Measurements from ENCODE around the gene C5.
"Not testable (repeated sequence)": the region's sequence is repeated elsewhere in the genome, so short reads cannot be mapped to it uniquely, and the experiment has no call there.

C5 gene

DNA sequence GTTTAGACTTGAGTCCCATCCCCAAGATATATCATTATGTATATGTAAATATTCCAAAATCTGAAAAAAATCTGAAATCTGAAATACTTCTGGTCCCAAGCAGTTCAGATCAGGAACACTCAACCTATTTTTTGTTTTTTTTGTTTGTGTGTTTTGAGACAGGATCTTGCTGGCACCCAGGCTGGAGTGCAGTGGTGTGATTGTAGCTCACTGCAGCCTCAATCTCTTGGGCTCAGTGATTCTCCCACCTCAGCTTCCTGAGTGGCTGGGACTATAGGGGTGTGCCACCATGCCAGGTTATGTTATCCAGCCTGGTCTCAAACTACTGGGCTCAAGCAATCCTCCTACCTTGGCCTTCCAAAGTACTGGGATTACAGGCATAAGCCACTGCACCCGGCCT, 72.8 kb downstream of the C5 start:
- DNase-seq = no peak

DNA sequence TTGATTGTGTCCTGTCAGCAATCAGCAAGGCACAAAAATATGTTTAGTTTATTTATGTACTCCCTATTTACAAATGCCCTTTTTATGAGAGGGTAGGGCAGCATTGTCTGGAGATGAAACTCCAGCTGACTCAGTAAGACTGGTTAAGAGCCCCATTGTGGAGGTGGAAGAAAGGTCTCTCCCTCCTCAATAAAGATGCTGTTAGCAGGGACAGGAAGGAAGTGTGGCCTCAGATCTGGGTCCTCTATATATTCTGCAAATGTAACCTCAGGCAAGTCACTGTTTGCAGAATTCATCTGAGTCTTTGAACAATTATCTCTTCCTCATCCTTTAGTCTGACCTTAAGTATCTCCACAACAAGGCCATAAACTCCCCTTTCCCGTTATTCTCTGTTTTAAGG, 75.2 kb downstream of the C5 start:
- DNase-seq = no peak

DNA sequence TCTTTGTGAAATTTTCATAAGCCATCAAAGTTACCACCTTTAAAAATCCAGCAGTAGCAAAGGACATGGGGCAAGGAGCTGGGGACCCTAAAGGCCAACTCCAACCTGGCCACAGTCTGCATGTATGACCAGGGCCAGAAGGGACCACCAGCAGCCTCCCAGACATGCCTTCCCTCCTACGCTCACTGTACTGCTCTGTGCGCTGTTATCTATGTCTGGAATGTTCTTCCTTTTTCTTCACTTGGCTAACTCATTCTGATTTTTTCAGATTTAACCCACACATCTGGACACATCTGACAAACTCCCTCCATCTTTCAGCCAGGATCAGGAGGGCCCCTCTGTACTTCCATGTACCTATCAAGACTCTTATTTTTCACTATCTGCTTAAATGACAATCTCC, 75.9 kb downstream of the C5 start:
- DNase-seq = no peak

DNA sequence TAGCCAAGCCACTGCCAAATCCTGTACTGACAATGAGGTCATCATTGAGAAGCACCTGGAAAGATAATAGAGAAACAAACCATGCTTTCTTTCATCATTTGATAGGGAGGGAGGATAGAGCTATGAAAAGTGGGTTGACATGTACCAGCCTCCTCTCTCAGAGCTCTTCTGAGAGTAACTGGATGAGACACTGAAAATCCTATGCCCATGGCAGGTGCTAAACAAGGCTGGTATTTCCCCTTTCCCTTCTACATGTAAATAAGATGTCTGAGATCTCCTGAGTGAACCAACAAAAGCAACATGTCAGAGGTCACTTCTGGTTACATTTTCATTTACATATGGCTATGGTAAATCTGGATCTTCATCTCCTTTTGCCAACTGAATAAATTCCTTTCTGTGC, 78.1 kb downstream of the C5 start:
- DNase-seq = no peak

DNA sequence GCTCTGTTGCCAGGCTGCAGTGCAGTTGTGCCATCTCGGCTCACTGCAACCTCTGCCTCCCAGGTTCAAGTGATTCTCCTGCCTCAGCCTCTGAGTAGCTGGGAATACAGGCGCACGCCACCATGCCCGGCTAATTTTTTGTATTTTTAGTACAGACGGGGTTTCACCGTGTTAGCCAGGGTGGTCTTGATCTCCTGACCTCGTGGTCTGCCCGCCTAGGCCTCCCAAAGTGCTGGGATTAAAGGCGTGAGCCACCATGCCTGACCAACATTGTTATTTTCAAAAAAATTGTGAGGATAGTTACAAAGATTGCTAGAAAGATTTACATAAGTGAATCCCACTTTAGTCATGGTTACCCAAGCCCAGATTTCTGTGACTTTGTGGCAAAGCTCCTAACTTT, 78.6 kb downstream of the C5 start:
- DNase-seq = not testable (repeated sequence)

DNA sequence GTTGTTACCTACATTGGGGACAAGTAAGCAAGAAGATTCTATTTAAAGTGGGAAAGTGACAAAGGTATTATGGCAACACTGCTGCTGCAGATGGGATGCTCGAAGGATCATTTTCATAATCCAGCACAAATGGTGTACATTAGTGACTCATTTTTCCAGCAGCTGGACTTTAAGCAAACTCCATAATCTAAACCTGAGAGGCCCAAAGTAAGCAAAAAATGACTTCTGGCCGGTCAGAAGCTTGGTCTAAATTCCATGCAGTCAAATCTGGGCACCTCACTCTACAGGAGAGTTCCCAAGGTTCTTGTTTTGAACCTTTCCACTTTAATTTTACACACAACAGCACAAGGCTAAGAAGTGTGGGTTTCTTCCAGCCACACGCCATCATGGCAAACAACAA, 79.8 kb downstream of the C5 start:
- no peak for DNase-seq

DNA sequence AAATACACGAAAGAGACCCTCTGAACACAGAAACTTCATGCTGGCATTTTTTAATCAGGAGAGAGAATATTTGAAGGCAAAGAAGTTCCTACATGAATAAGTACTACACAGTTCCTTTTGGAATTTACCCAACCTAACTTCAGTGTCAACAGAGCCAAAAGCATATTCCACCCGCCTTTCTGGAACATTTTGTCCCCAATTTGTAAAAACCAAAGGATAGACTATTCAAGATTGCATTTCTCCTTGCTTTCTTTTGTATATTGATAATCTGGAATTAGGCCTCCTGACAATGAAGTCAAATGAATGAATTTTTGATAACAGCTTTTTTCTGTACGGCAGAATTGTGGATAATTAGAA, 84.1 kb downstream of the C5 start:
- no peak for DNase-seq

DNA sequence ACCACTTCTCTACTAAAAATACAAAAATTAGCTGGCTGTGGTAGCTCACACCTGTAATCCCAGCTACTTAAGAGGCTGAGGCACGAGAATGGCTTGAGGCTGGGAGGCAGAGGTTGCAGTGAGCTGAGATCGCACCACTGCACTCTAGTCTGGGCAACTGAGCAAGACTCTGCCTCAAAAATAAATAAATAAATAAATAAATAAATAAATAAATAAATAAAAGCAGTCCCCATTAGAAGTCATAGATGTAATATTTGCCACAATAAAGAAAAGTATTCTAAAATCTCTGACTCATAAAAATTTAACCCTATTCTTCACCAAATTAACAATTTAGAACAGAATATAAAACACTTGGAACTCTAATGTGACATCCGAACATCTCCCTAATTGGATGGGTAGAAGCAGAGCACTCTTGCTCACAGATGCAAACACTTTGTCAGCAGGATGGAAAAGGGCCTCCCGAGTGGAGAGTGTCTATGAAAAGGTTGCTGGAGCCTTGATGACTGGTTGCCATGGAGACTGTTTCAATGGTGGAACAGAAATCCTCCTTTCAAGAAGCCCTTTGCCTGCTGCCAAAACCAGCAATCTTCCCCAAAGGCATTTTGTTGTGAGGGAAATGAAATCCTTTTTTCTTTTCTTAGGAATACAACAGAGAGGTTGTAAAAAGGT, 84.6 kb downstream of the C5 start:
- DNase-seq = no peak

DNA sequence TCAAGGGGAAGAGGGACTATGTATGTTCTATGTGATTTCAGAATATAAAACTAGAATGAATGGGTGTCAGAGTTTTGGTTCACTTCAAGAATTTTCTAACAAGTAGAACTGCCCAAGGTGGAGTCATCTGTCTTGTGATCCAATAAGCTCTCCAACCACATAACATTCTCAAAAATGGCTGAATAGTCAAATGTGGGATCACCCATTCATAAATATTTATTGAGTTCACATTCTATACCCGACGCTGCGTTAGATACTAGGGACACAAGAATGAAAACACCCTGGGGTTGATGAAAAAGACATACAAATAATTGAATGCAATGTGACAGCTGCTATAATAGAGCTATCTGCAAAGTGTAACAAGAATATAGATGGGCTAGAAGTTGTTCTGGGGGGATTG, 88.1 kb downstream of the C5 start:
- no peak for DNase-seq

DNA sequence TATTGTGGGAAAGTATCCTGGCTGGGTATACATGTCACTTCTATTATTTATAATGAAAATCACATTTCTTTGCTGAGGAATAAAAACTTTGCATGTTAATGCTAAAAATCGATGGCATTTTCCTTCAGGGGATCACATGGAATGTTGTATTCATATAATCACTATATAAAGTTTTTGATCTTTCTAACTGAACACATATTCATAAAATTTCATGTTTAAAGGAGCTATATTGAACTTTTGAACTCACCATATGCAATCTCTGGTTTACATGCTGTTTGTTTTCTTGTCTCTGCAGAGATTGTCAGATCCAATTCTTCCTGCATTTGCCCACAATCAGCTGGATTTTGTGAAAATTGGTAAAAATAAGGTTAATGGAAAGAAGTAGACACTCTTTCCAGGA, 90.1 kb downstream of the C5 start:
- no peak for DNase-seq

DNA sequence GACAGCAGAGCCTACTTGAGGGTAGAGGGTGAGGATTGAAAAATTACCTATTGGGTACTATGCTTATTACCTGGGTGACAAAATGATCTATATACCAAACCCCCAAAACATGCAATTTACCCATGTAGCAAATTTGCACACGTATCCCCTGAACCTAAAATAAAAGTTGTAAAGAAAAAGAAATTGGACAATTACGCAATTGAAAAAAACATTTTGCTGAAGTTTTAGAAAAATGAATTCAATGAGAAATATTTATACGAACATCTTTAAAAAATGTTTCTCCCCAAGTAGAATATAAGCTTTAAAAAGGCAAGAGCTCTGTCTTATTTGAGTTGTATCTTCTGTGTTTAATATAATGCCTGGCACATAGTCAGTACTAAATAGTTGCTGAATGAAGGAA, 93.2 kb downstream of the C5 start:
- DNase-seq = no peak

DNA sequence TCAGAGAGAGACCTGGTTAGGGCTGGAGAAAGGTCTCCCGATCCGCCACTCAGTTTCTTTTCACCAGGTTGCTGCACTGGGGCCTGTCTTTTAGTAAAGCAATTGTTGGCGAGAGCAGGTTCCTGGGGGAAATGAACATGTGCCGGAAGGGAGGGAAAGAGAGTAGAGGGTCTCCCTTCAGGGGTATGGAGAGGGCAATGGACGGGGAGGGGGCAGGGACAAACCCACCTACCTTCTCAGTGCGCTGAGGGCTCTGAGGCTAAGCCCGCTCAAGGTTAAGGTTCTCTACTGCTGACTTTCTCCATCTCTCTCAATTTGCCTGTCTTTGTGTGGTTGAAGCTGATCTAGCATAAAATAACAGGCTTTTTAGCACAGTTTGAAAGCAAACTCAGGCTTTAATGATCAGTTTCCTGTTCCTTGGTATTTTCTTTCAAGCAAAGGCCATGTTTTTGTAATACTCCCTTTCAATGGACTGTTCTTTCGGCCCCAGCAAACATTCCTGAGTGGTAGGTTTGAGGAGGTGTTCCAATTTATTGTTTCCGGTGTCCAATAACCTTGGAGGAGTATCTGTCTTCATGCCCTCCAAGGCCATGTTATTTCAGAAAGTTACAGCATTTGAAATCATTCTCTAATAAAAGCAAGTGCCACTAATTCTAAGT, 98.0 kb downstream of the C5 start:
- DNase-seq = no peak

DNA sequence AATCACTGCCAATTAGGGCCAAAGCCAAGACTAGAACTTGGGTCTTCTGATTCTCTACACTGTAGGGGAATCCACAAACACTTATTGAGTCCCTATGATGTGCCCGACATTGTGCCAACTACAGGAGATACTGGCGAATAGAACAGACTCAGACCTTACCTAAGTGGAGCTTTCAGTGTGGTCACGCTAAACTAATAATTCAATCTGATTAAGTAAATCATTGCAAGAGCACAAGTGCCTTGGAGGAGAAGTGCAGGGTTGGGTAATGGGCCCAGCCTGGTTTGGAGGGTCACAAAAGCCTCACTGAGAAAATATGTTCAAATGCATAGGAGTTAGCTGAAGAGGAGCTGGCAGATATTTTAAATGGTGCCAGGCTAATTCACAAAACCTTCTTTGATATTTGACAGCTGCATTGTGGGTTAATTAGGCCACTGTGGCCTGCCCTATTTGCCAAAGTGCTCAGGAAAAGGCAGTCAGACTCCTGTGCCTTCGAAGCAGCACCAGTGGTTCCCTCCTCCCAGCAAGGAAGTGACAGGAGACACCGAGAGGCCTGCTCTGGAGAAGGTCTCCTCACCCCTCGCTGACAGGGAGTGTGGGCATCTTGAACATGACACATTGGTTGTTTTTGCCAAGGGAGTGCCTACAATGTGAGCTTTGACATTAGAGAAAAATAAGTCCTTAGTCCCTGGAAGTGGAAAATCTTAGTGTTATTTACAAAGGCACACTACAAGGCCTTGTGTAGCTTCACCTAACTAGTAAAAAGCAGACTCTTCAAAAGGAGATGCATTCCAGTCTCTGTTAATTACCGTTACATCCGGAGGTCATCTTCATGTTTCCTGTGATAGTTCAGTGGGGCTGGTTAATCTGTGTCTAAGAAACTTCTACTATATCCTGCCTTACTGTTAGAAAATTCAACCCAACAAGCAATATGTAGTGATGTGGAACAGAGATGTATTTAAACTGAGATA, 99.4 kb downstream of the C5 start:
- DNase-seq = no peak

DNA sequence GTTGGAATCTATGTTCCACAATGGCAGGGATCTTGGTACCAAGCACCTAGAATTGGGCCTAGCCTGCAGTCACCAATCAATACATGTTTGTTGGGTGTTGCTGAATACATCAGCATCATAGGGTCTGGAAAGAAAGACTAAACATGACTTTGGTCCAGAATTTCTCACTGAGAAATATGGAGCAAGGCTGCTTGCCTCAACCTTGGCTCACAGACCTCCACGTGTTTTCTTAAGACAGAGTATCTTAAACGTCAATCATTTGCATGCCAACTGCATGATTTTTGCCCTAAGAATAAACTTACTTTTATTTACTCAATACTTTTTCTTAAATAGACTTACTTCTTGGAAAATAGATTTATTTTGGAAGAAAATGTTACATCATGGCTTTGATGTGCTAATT, 100.8 kb downstream of the C5 start:
- DNase-seq = no peak

DNA sequence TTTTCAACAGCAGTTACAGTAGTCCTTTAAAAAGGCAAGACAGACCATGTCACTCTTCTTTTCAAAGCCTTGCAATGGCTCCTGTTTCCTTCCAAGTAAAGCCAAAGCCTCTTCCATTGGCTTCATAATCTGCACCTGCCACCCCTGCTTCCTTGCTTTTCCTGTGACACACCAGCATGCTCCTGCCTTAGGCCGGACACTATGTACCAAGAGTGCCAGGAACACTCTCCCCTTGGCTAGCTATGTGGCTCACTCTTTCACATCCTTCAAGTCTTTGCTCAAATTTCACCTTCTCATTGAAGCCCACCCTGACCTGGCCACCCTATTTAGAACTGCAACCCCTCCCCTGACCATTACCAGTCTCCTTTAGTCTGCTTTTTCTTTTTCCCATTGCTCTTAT, 101.3 kb downstream of the C5 start:
- DNase-seq = no peak

DNA sequence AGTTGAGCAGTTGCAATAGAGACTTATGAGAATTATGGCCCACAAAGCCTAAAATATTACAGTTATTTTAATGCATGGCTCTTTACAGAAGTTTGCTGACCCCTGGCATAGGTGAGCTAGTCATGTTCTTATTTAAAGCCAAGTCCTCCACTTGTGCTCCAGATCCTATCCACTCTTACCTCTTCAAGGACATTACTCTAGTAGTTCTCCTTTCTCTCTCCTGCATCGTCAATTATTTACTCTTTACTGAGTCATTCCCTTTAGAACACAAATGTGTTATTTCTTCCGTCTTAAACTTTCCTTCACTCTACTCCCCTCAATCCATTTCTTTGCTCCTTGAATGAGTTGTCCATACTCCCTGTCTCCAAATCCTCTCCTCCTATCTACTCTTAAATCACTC, 102.9 kb downstream of the C5 start:
- DNase-seq = no peak

DNA sequence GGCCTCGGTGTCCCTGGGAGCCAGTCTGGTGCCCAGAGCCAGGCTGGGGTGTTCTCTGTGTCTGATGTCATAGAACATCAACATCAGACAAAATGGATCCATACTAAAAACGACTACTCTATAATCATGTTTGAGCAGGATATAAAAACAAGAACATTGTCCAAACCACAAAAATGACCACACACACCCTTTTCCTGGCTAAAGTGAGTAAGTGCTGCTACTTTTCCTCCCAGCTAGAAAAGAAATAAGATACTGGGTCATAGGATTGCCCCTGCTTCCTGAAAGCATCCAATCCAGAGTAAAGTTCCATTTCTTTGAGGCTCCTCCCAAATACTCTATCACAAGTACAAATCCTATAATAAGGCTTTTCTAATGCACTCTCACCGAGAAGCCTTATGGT, 103.8 kb downstream of the C5 start:
- no peak for DNase-seq

DNA sequence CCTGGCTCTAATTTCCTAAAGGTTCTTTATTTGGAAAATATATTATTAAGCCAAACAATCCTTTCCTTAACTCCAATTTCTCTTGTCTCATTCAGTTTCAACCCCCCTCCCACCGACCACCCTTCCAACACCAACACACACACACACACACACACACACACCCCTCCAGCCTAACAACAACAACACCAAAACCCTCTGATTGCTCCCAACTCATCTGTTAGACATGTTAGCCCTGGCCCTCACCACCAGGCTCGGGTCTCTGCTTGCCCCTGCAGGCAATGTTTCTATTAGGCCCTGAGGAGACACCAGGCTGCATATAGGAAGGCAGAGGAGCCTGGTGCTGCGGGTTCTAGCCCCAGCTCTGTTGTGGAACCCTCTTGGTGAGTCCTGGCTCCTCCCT, 105.1 kb downstream of the C5 start:
- no peak for DNase-seq

DNA sequence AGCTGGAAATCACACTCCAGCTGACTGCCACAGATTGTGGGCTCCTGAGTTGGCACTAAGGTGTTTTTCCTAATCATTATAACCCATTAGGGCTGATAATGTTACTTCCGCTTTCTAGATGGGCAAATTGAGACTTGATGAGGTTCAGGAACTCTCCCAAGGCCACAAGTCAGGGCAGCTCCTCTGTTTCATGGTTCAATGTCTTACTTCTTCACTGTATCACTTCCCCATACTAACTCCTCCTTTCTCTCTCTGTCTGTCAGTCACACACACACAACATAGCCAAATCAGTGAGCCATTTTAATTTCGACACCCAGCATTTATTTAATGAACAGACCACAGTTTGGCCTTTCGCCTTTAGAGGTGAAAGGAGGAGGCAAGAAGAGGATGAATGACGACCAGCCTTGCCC, 105.6 kb downstream of the C5 start:
- no peak for DNase-seq

DNA sequence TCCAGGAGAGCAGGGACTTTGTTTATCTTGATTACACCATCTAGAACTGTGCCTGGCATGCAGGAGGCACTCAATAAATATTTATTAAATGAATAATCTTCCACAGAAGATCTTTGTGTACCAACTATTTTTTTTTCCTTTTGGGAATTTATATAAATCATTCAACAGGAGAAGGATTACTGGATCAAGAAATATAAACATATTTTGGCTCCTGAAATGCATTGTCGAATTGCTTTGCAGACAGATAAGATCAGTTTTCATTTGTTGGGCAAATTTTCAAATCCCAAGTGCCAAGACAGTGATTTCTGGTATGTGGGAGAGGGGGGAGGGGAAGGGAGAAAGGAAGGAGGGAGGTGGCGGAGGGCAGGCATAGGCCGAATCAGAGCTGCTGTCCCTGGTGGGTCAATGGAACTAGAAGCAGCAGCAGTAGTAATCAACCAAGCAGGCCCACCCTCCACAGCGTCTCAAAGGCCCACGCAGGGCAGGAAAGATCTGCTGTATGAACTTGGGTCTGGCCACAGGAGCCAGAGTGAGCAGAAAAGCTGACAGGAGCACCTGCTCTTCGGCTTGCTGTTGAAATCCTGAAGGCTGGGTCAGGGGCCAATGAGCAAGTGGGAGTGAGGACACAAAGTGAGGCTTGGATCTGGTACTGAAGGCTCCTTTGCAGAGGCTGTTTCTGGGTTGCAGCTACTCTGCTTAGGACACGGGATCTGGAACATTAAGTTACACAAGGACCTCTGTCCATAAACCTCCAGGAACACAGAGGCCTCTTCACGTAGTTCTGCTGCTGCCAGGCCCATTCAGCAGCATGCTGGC, 107.7 kb downstream of the C5 start:
- DNase-seq = no peak

DNA sequence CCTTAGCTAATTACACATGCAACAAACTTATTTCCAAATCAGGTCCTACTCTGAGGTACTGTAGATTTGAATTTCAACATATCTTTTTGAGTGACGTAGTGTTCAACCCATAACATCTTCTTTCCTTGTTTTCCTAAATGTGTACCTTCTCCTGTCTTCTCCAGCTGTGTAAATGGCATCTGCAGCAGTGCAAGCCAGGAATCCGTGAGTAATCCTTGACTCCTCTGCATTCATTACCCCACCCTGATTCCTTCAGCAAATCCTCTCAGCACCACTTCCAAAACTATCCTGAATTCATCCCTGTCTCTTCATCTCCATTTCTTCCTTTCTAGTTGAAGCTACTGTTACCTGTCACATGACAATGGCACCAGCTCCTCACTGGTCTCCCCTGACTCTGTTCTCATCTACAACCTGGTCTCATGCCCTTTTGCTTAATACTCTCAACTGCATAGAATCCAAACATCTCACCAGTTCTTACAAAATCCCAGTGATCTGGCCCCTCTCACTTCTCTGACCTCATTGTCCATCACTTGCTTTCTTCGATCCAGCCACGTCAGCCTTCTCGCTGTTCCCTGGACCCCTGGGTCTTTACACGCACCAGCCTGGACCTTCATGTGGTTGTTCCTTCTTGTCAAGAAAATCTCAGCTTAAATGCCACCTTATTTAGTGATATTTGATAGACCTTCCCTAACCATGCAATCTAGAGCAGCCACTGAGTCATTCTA, 108.9 kb downstream of the C5 start:
- no peak for DNase-seq

DNA sequence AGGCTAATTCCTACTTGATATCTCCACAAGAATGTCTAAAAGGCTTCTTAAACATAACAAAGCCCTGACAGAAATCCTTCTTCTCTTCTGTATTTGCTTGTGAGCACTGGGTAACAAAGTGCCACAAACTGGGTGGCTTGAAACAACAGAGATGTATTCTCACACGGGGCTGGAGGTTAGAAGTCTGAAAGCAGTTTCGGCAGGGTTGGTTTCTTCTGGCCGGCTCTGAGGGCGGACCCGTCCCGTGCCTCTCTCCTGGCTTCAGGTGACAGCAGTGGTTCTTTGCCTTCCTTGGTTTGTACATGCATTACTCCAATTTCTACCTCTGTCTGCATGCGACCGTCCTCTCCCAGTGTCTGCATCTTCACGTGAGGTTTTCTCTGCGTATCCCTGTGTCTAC, 109.5 kb downstream of the C5 start:
- DNase-seq = no peak

DNA sequence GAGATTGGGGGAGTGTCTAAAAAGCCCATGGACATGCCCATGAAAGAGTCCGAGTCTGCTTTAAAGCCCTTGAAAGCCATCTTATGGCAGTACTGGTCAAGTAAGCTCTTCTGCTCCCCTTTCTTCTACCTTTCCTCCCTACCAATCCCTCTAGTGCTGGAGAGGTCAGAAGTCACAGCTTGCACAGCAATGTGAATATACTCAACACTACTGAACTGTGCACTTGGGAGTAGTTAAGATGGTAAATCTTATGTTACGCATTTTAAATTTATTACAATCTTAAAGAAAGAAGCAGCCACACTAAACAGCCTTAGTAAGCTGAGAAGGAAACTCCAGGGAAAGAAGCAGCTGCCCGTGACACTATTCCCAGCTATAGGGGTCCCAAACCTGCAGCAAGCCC, 111.2 kb downstream of the C5 start:
- DNase-seq = no peak

Data from NCI-H1436 treated with DMSO at 0.1 percent for 48 hours (cell line).